CD4-positive, alpha-beta T cell treated with Interleukin-17A for 1 hour (primary cell): Measurements from ENCODE around the gene STK32B.
"Not testable (repeated sequence)": the region's sequence is repeated elsewhere in the genome, so short reads cannot be mapped to it uniquely, and the experiment has no call there.

Experiments
- DNase-seq: peaks from one replicate; pipeline ENCODE4 v3.0.0-alpha.2; 2020

The STK32B gene

DNA sequence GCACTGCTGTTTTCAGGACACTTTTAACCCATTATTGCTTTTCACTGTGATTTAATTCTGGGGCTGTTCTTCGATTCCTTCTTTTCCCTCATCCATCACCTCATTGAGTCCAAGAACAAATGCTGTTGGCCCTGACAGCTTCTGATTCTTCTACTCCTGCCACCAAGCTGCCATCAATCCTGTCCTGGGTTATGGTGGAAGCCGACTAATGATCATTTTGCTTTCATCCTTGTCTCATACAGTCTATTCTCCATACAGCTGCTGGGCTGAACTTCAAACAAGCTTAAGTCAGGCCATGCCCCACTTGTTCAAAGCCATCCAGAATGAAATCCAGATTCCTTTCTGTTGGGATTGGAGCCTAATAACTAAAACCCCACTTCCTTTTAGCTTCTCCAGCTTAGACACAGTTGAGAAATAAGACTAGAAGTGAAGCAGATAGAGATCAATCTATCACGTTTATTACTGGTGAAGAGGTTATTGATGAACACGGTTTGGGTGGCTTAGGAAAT, 161.9 kb downstream of the STK32B start:
- DNase-seq: no peak

DNA sequence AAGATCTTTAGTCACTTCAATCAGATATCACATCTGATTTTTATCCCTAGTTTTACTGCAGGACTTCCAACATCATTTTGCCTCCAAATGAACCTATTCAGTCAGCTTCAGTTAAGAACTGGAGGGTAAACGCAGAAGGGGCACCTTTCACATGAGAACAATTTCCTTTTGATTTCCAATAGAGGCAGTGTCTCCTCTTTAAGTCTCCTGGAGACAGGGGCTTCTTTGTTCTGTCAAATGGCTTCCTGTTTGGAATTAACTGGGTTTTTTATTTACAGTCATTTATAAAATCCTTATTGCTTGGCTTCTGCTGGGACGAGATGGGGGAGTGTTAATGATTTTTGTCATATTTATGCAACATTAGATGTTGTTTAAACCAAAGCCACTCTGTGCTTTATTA, 164.0 kb downstream of the STK32B start:
- no peak for DNase-seq

DNA sequence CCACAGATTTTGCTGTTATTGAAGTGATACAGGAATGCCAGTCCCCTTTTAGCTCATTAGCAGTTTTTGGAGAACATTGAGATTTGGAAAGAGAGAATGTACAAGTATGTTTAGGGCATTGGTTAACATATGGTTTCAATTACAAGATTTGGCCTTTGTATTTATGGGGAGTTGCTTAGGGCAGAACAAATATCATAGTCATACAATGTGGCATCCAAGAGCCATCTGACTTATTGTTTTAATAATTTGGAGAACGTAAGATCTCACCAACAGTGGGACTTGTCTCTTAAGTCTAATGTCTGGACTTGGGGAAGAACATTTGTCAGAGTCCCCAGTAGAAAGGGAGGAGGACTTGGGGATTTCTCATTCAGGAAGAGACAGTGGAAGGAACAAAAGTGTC, 166.1 kb downstream of the STK32B start:
- no peak for DNase-seq

DNA sequence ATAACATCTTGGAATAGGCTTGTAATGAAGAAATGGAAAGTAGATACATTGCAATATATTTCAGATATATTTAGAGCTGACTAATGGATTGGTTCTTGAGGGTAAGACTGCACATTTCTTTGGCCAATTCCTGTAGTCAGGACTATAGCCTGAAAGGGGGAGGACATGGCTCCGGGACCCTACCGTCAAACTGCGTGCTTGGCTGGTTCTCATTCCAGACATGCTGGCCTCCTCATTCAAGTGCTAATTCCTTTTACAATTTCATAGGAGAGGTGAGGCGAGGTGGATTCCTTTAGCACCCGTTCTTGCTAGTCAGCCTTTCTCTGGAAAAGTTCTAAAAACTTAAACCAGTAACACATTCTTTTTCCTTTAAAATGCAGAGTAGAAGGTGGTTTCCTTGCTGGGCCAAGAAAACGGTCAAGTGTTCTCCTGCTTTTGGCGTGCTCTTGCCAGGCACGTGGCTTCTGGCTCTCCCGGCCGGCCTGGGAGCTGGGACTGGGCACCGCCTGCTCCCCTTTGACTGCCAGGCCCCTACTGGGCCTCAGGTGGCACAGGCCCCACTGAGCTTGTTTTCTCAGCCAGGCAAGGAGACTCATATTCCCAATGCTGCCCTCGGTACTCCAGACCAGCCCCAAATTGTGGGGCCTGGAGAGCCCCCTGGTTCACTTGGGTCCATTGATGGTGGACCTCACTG, 167.2 kb downstream of the STK32B start:
- DNase-seq: no peak

DNA sequence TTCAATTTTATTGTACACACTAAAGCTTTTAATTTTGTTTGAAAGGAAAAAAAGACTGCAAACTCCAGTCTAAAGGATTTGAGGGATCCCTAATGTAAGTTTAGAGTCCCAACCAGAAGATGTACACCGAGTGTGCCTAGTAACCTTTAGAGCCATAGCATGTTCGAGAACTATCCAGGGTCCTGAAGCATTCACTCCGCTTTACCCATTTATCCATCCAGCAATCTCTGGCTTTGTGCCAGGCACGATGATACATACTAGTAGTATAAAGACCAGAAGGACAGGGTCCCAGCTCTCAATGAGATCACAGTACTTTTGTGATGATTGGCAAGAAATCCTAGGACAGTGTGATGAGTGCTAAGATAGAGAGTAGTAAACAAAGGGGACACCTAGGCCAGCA, 168.7 kb downstream of the STK32B start:
- no peak for DNase-seq

DNA sequence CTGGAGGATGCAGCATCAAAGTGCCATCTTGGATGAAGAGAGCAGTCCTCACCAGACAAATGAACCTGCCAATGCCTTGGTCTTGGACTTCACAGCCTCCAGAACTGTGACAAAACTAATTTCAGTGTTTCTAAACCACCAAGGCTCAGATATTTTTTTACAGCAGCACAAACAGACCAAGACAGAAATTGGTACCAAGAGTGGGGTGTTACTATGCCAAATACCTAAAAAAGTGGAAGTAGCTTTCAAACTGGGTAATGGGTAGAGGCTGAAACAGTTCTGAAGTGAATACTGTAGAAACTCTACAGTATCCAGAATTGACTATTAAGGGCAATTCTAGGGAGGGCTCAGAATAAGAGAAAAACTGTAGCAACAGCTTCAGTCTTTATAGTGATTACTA, 170.8 kb downstream of the STK32B start:
- DNase-seq: no peak

- DNase-seq: no peak
These were observed 171.7 kb downstream of the STK32B start for GRCh38 chr4:5222951-5223350.

- no peak for DNase-seq
These were observed 173.1 kb downstream of the STK32B start for GRCh38 chr4:5224340-5224739.

- no peak for DNase-seq
These were observed 181.3 kb downstream of the STK32B start for GRCh38 chr4:5232549-5232948.

DNA sequence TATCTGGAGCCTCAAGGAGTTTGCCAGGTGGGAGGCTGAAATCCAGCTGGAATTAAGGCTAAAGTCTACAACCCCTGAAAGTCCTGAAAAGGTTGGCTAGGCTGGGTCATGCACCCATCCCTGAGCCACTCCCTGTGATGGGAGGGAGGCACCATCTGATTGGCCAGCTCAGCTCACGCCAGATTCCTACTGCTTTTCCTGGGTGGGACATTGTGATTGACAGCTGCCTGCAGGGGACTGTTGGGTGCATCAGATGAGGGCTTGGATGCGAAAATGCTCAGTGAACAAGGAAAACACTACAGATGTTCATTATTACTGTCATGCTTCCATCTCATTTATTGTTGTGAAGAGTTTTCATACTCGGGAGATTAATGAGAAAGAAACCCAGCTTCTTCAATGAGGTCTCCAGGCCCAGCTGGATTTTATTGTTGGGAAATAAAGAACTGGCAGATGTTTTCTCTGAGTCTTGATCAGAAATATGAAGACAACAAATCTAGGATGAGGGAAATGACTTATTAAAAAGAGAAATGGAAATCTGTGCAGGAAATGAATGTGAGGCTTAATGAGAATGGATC, 185.9 kb downstream of the STK32B start:
- DNase-seq: no peak

DNA sequence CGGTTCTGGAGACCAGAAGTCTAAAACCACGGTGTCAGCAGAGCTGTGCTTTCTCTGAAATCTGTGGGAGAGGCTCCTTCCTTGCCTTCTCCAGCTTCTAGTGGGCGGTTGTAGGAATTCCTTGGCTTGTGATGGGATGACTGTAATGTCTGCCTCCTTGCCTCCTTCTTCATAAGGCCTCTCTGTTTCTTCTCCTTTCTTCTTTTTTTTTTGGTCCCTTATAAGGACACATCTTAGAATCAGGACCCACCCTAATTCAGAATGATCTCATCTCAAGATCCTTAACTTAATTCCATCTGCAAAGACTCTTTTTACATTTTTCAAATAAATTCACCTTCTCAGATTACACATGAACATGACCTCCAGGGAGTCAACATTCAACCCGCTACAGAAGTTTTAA, 186.9 kb downstream of the STK32B start:
- no peak for DNase-seq

DNA sequence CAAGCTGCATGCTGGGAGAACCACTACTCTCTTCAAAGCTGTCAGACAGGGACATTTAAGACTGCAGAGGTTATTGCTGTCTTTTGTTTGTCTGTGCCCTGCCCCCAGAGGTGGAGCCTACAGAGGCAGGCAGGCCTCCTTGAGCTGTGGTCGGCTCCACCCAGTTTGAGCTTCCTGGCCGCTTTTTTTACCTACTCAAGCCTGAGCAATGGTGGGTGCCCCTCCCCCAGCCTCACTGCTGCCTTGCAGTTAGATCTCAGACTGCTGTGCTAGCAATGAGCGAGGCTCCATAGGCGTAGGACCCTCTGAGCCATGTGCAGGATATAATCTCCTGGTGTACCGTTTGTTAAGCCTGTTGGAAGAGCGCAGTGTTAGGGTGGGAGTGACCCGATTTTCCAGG, 195.8 kb downstream of the STK32B start:
- DNase-seq: not testable (repeated sequence)

DNA sequence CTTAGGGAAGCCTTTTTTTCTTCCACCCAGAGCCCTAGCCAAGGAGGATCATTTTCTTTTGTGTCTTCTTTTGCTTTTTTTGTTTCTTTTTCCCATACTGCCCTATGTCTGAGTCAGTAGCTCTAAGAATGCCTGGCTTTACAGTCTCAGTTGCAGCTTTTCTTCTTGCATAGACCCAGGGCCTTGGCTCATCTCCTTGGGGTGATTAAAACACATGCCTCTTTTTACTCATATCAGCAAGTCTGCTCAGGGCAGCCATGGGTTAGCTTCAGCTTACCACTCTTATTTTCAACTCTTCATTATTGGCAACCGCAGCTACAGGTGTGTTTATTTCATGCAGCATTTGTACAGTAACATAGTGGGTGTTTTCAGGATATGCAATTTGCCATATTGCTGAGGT, 196.5 kb downstream of the STK32B start:
- no peak for DNase-seq

DNA sequence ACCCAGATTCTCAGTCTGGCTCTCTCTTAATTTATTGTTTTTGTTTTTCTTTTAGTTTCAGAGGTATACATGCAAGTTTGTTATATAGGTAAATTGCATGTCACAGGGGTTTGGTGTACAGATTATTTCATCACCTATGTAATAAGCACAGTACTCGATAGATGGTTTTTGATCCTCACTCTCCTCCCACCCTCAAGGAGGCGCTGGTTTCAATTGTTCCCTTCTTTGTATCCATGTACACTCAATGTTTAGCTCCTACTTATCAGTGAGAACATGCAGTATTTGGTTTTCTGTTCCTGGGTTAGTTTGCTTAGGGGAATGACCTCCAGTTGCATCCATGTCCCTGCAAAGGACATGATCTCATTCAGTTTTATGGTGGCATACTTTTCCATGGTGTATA, 198.4 kb downstream of the STK32B start:
- DNase-seq: no peak

DNA sequence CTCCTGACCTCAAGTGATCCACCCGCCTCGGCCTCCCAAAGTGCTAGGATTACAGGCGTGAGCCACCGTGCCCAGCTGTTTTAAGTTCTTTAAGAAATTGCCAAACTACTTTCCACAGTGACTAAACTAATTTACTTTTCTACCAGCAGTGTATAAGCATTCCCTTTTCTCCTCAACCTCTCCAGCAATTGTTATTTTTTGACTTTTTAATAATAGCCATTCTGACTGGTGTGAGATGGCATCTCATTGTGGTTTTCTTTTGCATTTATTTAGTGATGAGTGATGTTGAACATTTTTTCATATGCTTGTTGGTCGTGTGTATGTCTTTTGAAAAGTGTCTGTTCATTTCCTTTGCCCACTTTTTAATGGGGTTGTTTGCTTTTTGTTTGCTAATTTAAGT, 199.3 kb downstream of the STK32B start:
- not testable (repeated sequence) for DNase-seq

DNA sequence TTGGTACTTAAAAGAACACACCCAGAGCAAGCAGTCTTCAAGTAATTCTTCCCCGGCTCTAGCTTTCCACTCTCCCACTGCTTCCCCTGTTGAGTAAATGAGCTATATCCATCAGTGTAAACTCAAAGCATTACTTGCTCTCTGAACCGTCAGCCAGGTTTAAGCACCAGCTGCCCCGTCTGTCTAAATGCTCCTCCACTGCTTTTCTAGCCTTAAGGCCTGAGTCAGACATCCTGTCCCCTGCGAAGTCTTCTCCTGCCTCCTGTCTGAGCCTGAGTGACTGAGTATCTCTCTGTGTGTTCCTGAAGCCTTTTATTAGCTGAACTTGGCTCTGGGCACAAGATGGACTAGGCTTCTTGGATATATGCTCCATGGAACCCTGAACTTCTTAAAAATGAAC, 205.1 kb downstream of the STK32B start:
- DNase-seq: no peak

DNA sequence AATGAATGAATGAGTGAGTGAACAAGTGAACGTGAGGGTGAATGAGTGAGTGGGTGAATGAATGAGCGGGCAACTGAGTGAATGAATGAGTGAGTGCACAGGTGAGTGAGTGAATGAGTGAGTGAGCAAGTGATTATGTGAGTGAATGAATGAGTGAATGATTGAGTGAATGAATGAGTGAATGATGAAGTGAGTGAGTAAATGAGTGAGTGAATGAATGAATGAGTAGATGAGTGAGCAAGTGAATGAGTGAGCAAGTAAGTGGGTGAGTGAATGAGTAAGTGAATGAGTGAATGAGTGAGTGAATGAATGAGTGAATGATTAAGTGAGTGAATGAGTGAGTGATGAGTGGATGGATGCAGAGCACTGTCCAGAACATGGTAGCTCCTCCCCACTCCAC, 205.8 kb downstream of the STK32B start:
- DNase-seq: no peak

DNA sequence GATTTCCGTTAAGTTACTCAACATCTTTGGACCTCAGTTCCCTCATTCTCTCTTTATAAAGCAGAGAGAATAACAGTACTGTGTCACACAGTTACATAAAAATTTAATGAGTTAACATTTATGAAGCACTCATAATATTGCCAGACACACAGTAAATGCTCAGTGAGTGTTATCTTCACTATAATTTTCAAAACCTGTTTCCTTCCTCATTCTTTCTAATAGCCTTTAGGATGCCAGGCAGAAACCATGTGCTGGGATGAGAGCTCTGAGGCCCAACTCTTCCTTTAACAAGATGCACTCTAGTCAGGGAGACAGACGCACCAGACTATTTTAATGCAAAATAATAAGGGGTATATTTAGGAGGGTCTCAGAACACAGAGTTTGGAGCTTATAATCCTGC, 208.2 kb downstream of the STK32B start:
- DNase-seq: no peak

DNA sequence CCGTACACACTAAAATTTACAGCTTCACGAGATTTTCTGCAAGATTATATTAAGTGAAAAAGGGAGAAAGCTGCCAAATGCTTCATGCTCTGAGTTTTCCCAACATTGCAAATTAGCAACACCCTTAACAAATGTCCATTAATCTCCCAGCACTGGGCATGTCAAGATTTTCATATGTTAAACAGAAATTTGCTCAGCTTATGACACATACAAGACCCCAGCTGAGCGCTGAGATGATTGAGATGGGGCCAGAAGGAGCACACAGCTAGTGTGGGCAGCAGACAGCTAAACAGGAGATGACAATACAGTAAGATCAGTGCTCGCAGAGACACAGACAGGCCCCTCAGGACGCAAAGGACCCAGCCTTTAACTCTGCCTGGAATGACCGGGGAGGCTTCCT, 208.8 kb downstream of the STK32B start:
- DNase-seq: no peak

GRCh38 chr4:5261866-5262265, 210.6 kb downstream of the STK32B start:
- DNase-seq: no peak

DNA sequence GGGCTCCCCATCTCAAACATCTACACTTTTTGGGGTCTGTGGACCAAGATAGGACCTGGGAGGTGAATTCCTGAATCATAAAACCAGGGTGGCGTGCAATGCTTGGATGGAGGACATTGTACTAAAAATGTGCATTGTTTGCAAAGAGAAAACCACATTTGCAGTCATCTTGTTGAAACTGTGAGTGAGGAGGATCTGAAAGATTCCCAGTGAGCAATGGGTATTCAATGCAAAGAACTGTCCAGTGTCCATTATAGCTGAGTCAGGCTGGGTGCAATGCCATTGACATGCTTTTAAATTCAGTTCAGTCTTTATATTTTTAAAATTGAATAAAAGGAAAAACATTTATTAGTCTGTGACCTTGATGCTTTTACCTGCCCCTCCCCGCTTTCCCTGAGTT, 215.7 kb downstream of the STK32B start:
- DNase-seq: no peak

DNA sequence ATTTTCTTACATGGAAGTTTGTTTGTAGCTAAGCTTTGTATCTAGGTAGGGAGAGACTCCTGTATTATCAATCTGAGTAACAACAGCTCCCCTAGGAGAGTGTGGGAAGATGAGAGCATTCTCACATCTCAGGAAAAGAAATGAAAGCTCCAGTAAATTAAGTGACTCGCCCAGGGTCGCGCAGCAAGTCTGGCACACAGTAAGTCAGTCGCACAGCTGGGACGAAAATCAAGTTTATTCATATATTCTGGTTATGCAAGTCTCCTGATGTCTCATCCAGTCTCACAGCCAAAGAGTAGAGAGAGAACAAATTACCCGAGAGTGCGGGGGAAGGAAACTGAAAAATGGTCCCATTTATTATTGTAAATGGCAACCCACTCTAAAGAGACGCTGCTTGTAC, 216.1 kb downstream of the STK32B start:
- no peak for DNase-seq

GRCh38 chr4:5276475-5277075, 225.3 kb downstream of the STK32B start:
- DNase-seq: no peak

DNA sequence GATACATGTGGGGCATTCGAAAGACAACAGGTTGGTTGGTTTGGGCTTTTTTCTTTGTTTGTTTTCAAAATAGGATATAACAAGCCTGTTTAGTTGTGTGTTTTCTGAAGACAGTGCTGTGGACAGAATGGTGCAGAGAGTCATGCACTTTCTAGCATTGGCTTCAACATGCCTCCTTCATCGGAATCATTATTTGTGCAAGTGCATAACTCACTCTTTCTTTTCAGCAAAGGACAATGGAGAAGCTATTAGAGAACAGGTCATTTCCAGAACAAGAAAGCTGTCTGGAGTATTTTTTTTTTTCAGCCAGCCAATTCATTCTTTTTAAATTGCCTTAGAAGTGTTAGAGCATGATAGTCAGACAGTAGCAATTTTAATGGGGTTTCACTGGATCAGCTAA, 225.8 kb downstream of the STK32B start:
- no peak for DNase-seq

- no peak for DNase-seq
These were observed 226.9 kb downstream of the STK32B start for GRCh38 chr4:5278213-5278612.
